SK-N-MC (cell line): ENCODE data around the gene MYCBPAP.

Source experiments
- EZH2 ChIP-seq: fragments of 200-600 bp; sonication (generic); IDR thresholded peaks from one replicate; pipeline ENCODE4 v1.6.1; 2017; ENCODE audit warnings: antibody characterized with exemption
- FOXP2 ChIP-seq: optimal IDR thresholded peaks from 2 replicates; pipeline ENCODE3; 2011; ENCODE audit warnings: mild to moderate bottlenecking, moderate library complexity; ENCODE audit not compliant: insufficient read depth; ENCODE audit errors: extremely low read length, control extremely low read depth
- POLR2AphosphoS5 ChIP-seq: IDR thresholded peaks from 2 replicates; pipeline ENCODE4 v1.6.1; 2012; ENCODE audit warnings: mild to moderate bottlenecking, low read depth, low read length, borderline replicate concordance

- no peak for TF ChIP-seq EZH2
- no peak for TF ChIP-seq FOXP2
- TF ChIP-seq POLR2AphosphoS5: no peak
These were observed 37.0 kb upstream of the MYCBPAP start for GRCh38 chr17:50471009-50471905.
